Psoas muscle (tissue), 8 donors: ENCODE measurements around the gene ATP13A1. TPM values are rescaled to one million over a fixed set of nuclear protein-coding genes. Genes with fewer than 3 reads are reported as not detected.
"Not testable (repeated sequence)": the region's sequence is repeated elsewhere in the genome, so short reads cannot be mapped to it uniquely, and the experiment has no call there.

Experiments used
- ATAC-seq, 4 donors: fragments of 200-7000 bp; cut with Tn5 transposase; one replicate each; pipeline ENCODE4 v1.9.1; 2020; ENCODE audit warnings: moderate library complexity in 3 of 4, mild to moderate bottlenecking in 2 of 4
- DNase-seq, 2 donors: peaks; one replicate each; pipeline ENCODE4 v3.0.0-alpha.2; 2020
- H3K27ac ChIP-seq: fragments of 200-600 bp; one replicate; pipeline ENCODE4 v1.8.0; 2022
- H3K27me3 ChIP-seq, 3 donors: fragments of 200-600 bp in 1 of 3; one replicate each; pipeline versions ENCODE4 v1.6.1 to v1.8.0; 2013 to 2022; ENCODE audit warnings: low read length in 2 of 3, mild to moderate bottlenecking in 2 of 3, moderate library complexity in 1 of 3; ENCODE audit not compliant: insufficient read depth in 3 of 3
- H3K36me3 ChIP-seq, 2 donors: fragments of 200-600 bp in 1 of 2; one replicate each; pipeline versions ENCODE4 v1.6.1 to v1.8.0; 2013 to 2022; ENCODE audit warnings: low read depth in 1 of 2, mild to moderate bottlenecking in 1 of 2, moderate library complexity in 1 of 2; ENCODE audit not compliant: insufficient read depth in 1 of 2
- H3K4me1 ChIP-seq: fragments of 200-600 bp; one replicate; pipeline ENCODE4 v1.8.0; 2022
- H3K4me3 ChIP-seq: fragments of 200-600 bp; one replicate; pipeline ENCODE4 v1.8.0; 2022; ENCODE audit warnings: mild to moderate bottlenecking
- H3K9me3 ChIP-seq: fragments of 200-600 bp; one replicate; pipeline ENCODE4 v1.8.0; 2022
- whole genome bisulfite sequencing, 3 donors: extraction: QIAGEN DNeasy Blood & Tissue Kit; methylation state at CpG; one replicate each; pipeline versions ENCODE4 v1.1.6 to v1.1.7; 2013; 5-methylcytosine and 5-hydroxymethylcytosine counted together
- intact Hi-C, 2 donors: fragments of 100-400 bp; cut with DNase I; formaldehyde crosslinking; loops; one replicate each; pipeline versions ENCODE4 v1.11.0 to v1.14.2; 2022
- polyA plus RNA-seq, 3 donors: library from polyadenylated mRNA; stranded (reverse); fragments of 200-250 nt; gene quantifications; one replicate each; pipeline ENCODE4 v1.2.3, GENCODE V29; 2013
- total RNA-seq, 4 donors: library from RNA; stranded (reverse); fragmentation: NEBNext Ultra II Directional in 2 of 4; extraction: Animal tissue kit (Norgen Biotek cat#: 25700) in 2 of 4; gene quantifications; one replicate each; pipeline versions ENCODE4 v1.2.1 to v1.2.4, GENCODE V29; 2021 to 2023
- TF ChIP-seq, protein P1 (sequence below): fragments of 200-600 bp; IDR thresholded peaks from one replicate; pipeline ENCODE4 v1.8.0; 2022; ENCODE audit warnings: antibody characterized with exemption
- donor health status: healthy with polysubstance abuse.
- donor health status: DM: no; HTN: no; CAD: no; lungs with moderate emphysema.
- donor health status: Bipolar disorder and iron deficiency.
- donor health status: healthy.
- donor health status: DM: yes; HTN: yes; CAD: no.
- donor health status: DM: no; HTN: no; CAD: no.
- donor health status: DM: no; HTN: no; CAD: no.
- donor health status: DM: yes; HTN: yes; CAD: no.

Gene ATP13A1
- total and polyA plus RNA-seq, 7 donors, result 15.4 to 27.5 (median 20.6) TPM

DNA sequence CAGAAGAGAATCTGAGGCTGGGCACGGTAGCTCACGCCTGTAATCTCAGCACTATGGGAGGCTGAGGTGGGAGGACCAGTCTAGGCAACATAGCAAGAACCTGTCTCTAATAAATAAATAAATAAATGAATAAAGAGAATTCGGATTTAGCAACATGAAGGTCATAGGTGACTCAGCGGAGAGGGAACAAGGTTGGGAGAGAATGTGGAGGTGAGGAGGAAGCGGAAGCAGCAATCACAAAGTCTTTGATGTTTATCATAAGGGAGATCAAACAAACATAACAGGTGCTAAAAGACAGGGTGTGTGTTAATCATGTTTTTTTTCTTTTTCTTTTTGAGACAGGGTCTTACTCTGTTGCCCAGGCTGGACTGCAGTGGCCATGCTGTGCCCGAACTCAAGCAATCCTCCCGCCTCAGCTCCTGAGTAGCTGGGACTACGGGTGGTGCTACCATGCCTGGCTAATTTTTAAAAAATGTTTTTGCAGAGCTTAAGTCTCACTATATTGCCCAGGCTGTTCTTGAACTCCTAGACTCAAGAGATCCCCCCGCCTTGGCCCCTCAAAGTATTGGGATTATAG, 61.3 kb downstream of the ATP13A1 start:
- Histone ChIP-seq H3K4me3 (no peak overlapping the region), H3K9me3 (no peaks in the 10 kb centered on the region), H3K27ac (no peak overlapping the region), H3K4me1 (no peaks in the 10 kb centered on the region), H3K27me3 (no peaks in the 10 kb centered on the region), H3K36me3 (no peaks in the 10 kb centered on the region)
- 82 to 89% (median 84%) methylated on average over 9 of the region's 9 CpGs for WGBS, 3 donors
- ATAC-seq, result no peak
- DNase-seq, result no peak
- TF ChIP-seq, protein P1, sequence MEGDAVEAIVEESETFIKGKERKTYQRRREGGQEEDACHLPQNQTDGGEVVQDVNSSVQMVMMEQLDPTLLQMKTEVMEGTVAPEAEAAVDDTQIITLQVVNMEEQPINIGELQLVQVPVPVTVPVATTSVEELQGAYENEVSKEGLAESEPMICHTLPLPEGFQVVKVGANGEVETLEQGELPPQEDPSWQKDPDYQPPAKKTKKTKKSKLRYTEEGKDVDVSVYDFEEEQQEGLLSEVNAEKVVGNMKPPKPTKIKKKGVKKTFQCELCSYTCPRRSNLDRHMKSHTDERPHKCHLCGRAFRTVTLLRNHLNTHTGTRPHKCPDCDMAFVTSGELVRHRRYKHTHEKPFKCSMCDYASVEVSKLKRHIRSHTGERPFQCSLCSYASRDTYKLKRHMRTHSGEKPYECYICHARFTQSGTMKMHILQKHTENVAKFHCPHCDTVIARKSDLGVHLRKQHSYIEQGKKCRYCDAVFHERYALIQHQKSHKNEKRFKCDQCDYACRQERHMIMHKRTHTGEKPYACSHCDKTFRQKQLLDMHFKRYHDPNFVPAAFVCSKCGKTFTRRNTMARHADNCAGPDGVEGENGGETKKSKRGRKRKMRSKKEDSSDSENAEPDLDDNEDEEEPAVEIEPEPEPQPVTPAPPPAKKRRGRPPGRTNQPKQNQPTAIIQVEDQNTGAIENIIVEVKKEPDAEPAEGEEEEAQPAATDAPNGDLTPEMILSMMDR, result no peak
- intact Hi-C loops, result no loop called here

DNA sequence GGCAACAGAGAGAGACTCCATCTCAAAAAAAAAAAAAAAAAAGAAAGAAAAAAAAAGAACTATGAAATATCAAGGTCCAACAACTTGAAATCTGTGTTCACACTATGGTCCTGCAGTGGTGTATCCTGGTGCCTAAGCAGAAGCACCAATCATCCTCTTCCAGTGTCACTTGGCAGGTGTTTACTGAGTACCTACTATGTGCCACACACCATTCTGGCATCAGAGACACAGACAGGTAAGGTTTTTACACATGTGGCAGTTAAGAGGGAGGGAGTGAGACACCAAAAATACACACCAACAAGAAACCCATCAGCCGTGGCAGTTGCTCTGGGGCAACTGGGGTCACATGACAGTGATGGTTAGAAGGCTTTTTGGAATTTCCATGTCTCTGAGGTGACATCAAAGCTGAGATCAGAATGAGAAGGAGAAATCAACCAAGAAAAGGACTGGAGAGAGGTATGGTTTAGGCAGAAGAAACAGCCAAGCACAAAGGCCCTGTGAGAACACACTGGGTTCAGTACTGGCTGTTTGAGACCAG, 62.6 kb downstream of the ATP13A1 start:
- intact Hi-C loops, result no loop called here
- Histone ChIP-seq H3K4me1 (no peaks in the 10 kb centered on the region), H3K27me3 (no peaks in the 10 kb centered on the region), H3K4me3 (no peak overlapping the region), H3K27ac (no peak overlapping the region), H3K36me3 (no peaks in the 10 kb centered on the region), H3K9me3 (no peaks in the 10 kb centered on the region)
- DNase-seq, result no peak
- no peak for ATAC-seq
- WGBS, 3 donors, result 67 to 77% (median 71%) methylated on average over 1 of the region's 1 CpG
- TF ChIP-seq, protein P1, result no peak

DNA sequence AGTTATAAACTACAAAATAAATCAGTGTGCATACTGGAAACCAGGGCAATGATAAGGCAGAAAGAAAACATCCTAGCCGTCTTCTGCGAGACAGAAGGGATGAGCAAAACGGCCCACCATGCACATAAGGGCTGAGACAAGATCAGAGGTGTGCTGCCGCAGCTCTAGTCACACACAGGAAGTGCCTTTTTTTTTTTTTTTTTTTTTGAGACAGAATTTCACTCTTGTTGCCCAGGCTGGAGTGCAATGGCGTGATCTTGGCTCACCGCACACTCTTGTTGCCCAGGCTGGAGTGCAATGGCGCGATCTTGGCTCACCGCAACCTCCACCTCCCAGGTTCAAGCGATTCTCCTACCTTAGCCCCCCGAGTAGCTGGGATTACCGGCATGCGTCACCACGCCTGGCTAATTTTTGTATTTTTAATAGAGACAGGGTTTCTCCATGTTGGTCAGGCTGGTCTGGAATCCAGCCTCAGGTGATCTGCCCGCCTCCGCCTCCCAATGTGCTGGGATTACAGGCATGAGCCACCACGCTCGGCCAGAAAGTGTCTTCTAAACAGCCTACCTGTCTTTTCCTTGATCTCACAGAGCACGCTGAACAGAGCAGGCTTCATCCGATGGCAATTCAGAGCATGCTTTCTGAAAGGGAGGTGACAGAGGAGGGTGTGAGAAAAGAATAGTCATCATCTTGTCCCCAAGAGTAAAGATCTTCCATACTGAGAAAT, 64.6 kb downstream of the ATP13A1 start:
- H3K4me1 ChIP-seq, H3K27me3 ChIP-seq, H3K27ac ChIP-seq, H3K36me3 ChIP-seq, H3K4me3 ChIP-seq, ATAC-seq, H3K9me3 ChIP-seq, intact Hi-C loops, DNase-seq: not testable (repeated sequence)
- WGBS, 3 donors, result 91 to 94% (median 93%) methylated on average over 20 of the region's 20 CpGs

DNA sequence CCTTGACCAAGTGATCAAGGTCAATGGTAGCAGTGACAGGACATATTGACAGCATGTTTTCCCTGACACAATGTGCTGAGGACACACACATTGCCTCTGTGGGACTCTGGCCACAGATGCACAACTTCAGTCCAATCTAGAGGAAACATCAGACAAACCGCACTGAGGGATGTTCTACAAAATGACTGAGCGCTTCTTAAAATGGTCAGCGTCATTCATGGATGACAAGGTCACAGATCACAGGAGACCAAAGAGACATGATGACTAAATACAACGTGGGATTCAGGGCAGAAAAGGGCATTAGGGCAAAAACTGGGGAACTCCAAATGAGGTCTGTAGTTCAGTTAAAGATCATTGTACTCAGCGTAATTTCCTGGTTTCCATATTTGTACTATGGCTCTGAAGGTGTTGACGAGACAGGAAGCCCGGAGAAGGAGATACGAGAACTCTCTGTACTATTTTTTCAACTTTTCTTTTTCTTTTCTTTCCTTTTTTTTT, 65.6 kb downstream of the ATP13A1 start:
- no peaks in the 10 kb centered on the region for H3K36me3 ChIP-seq
- H3K27me3 ChIP-seq, result no peaks in the 10 kb centered on the region
- H3K9me3 ChIP-seq, result no peaks in the 10 kb centered on the region
- H3K4me1 ChIP-seq, result no peaks in the 10 kb centered on the region
- no peak overlapping the region for H3K4me3 ChIP-seq
- DNase-seq, result no peak
- H3K27ac ChIP-seq, result no peak overlapping the region
- ATAC-seq, result no peak
- TF ChIP-seq, protein P1, result no peak
- intact Hi-C loops, result no loop called here
- WGBS, 3 donors, result 78 to 81% (median 78%) methylated on average over 8 of the region's 8 CpGs

Other genes with a start within 250 kb of the ATP13A1 start
- 1 to 10 TPM in 1 of 4 donors, under 1 TPM in 2, not detected in 1; 0.50 to 1.9 (median 0.62) TPM for gene TSSK6, start 148.1 kb downstream of the ATP13A1 start, total RNA-seq
- 1 to 10 TPM in 2 of 3 donors, under 1 TPM in 1; 0.37 to 3.2 (median 1.4) TPM for gene TSSK6, start 148.1 kb downstream of the ATP13A1 start, polyA plus RNA-seq
- 100 to 1,000 TPM; 438 to 648 (median 574) TPM for gene NDUFA13, start 147.5 kb downstream of the ATP13A1 start, total RNA-seq
- gene NDUFA13, start 147.5 kb downstream of the ATP13A1 start, polyA plus RNA-seq, result 100 to 1,000 TPM; 274 to 597 (median 487) TPM
- 1 to 10 TPM; 1.1 to 2.4 (median 1.3) TPM for gene YJEFN3, start 134.8 kb downstream of the ATP13A1 start, total RNA-seq
- 1 to 10 TPM in 2 of 3 donors, under 1 TPM in 1; 1.00 to 2.9 (median 1.4) TPM for gene YJEFN3, start 134.8 kb downstream of the ATP13A1 start, polyA plus RNA-seq
- gene CILP2, start 125.4 kb downstream of the ATP13A1 start, total RNA-seq, result not detected
- under 1 TPM in 1 of 3 donors, not detected in 2; 0.03 TPM for gene CILP2, start 125.4 kb downstream of the ATP13A1 start, polyA plus RNA-seq
- under 1 TPM in 1 of 4 donors, not detected in 3; 0.17 TPM for gene PBX4, start 45.0 kb downstream of the ATP13A1 start, total RNA-seq
- gene PBX4, start 45.0 kb downstream of the ATP13A1 start, polyA plus RNA-seq, result under 1 TPM in 2 of 3 donors, not detected in 1; 0.06 to 0.08 TPM
- 1 to 10 TPM in 1 of 4 donors, under 1 TPM in 3; 0.42 to 1.5 (median 0.55) TPM for gene LPAR2, start 35.5 kb downstream of the ATP13A1 start, total RNA-seq
- gene LPAR2, start 35.5 kb downstream of the ATP13A1 start, polyA plus RNA-seq, result under 1 TPM; 0.08 to 0.38 (median 0.27) TPM
- gene GMIP, start 20.0 kb downstream of the ATP13A1 start, total RNA-seq, result 1 to 10 TPM; 1.4 to 2.3 (median 1.8) TPM
- 1 to 10 TPM in 1 of 3 donors, under 1 TPM in 2; 0.51 to 1.1 (median 0.83) TPM for gene GMIP, start 20.0 kb downstream of the ATP13A1 start, polyA plus RNA-seq
- gene ZNF101, start 5.2 kb upstream of the ATP13A1 start, total RNA-seq, result 1 to 10 TPM; 1.5 to 3.1 (median 1.9) TPM
- 1 to 10 TPM; 2.1 to 3.8 (median 2.5) TPM for gene ZNF101, start 5.2 kb upstream of the ATP13A1 start, polyA plus RNA-seq
- 1 to 10 TPM; 1.5 to 3.4 (median 2.1) TPM for gene ZNF14, start 69.4 kb upstream of the ATP13A1 start, total RNA-seq
- 1 to 10 TPM; 1.0 to 2.1 (median 1.7) TPM for gene ZNF14, start 69.4 kb upstream of the ATP13A1 start, polyA plus RNA-seq
- gene ZNF506, start 158.1 kb upstream of the ATP13A1 start, total RNA-seq, result 10 to 100 TPM in 1 of 4 donors, 1 to 10 TPM in 3; 6.8 to 12.5 (median 8.7) TPM
- 1 to 10 TPM; 2.4 to 8.7 (median 2.7) TPM for gene ZNF506, start 158.1 kb upstream of the ATP13A1 start, polyA plus RNA-seq
- gene ZNF253, start 202.2 kb upstream of the ATP13A1 start, total RNA-seq, result 10 to 100 TPM in 1 of 4 donors, 1 to 10 TPM in 3; 4.5 to 10.9 (median 6.5) TPM
- 10 to 100 TPM in 1 of 3 donors, 1 to 10 TPM in 2; 1.5 to 13.5 (median 4.2) TPM for gene ZNF253, start 202.2 kb upstream of the ATP13A1 start, polyA plus RNA-seq
- 1 to 10 TPM in 3 of 4 donors, under 1 TPM in 1; 0.69 to 2.3 (median 1.8) TPM for gene ZNF93, start 237.3 kb upstream of the ATP13A1 start, total RNA-seq
- gene ZNF93, start 237.3 kb upstream of the ATP13A1 start, polyA plus RNA-seq, result 1 to 10 TPM in 1 of 3 donors, under 1 TPM in 2; 0.69 to 2.1 (median 0.94) TPM